Measurements from ENCODE around the gene PDE11A. TPM values are rescaled to one million over a fixed set of nuclear protein-coding genes. Genes with fewer than 3 reads are reported as not detected.

PDE11A gene
- total and polyA plus RNA-seq, 2 of the 13 experiments (the other 11 are each of a cell fraction or from before 2014, with no cell fraction given) = 1.2 to 1.7 TPM

DNA sequence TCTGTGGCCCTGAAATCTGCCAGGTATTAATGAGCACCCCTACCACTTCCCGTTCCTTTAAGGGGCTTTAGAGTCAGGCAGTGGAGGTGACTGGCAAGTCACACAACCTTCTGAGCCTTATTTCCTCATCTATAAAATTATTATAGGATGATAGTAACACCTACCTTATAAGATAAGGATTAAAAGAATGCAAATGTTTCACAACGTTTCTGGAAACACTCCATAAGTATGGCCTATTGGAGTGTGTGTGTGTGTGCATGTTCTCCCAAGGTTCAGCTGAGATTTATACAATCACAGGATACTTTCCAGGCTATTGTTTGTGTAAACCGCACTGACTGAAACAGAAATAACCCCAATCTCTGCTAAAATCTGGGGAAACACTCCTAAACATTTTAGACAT is 176.0 kb downstream of the PDE11A start:
- WGBS (ENCODE audit: low lambda C conversion rate) = 30% methylated on average over 3 of the region's 3 CpGs
- no peak overlapping the region for H3K27ac ChIP-seq (ENCODE audit: extremely low read length, insufficient read depth, low read length)
- FAIRE-seq = no peak
- no peak overlapping the region for H2AFZ ChIP-seq (ENCODE audit: low read length)
- peaks cover 0 to 1% of the 10 kb centered on the region in 2 experiments; a peak in 1 of 5 replicates for H3K27me3 ChIP-seq (ENCODE audit: control insufficient read depth in 1 of 2, insufficient read depth in 2 of 2, low read length in 2 of 2)
- BruUV-seq (replicated peaks) = no TSS peak
- H3K4me2 ChIP-seq (ENCODE audit: low read depth, low read length) = no peak overlapping the region
- H3K36me3 ChIP-seq (replicated peaks in 1 of 2; ENCODE audit: control insufficient read depth in 1 of 2, insufficient read depth in 2 of 2, low read length in 2 of 2) = no peaks in the 10 kb centered on the region
- DNase-seq (ENCODE audit: low spot score) = no peak
- H3K9me3 ChIP-seq (ENCODE audit: low read length) = no peaks in the 10 kb centered on the region
- ChIA-PET CTCF (ENCODE audit: low intra/inter-chr PET ratio, low total read pairs) (no interaction called here), POLR2A (no interaction called here)
- in situ Hi-C loops (cut with HindIII; ENCODE audit: extremely low pct_ligation_motif_present, low pct_unique_long_range_greater_than_20kb) = no loop called here
- no peak for ATAC-seq
- TF ChIP-seq ZNF207 (IDR thresholded peaks at IDR 0.05; ENCODE audit: borderline replicate concordance) (no peak), FOXM1 (CRISPR knock-in tag; IDR thresholded peaks at IDR 0.05) (no peak), ZNF44 (CRISPR knock-in tag; IDR thresholded peaks at IDR 0.05) (no peak), GZF1 (CRISPR knock-in tag; IDR thresholded peaks at IDR 0.05) (no peak), ZNF274 (CRISPR knock-in tag; IDR thresholded peaks at IDR 0.05) (no peak), PITX1 (CRISPR knock-in tag; IDR thresholded peaks at IDR 0.05) (no peak), ZNF124 (CRISPR knock-in tag; IDR thresholded peaks at IDR 0.05) (no peak), BHLHE40 (IDR thresholded peaks at IDR 0.05; ENCODE audit: low read length) (no peak), ZNF160 (CRISPR knock-in tag; IDR thresholded peaks at IDR 0.05) (no peak), IKZF4 (CRISPR knock-in tag; IDR thresholded peaks at IDR 0.05; ENCODE audit: borderline replicate concordance, low read depth, not compliant biosample characterization) (no peak), YY1 (IDR thresholded peaks at IDR 0.05; ENCODE audit: insufficient read depth, insufficient replicate concordance, low read depth, low read length) (no peak), ZNF12 (CRISPR knock-in tag; IDR thresholded peaks at IDR 0.05) (no peak), ZSCAN21 (CRISPR knock-in tag; IDR thresholded peaks at IDR 0.05; ENCODE audit: borderline replicate concordance) (no peak), NFE2L1 (CRISPR knock-in tag; IDR thresholded peaks at IDR 0.05; ENCODE audit: borderline replicate concordance) (no peak), ZNF790 (CRISPR knock-in tag; IDR thresholded peaks at IDR 0.05; ENCODE audit: borderline replicate concordance) (no peak), ZBTB39 (CRISPR knock-in tag; IDR thresholded peaks at IDR 0.05) (no peak)
- TF ChIP-seq, protein P1, sequence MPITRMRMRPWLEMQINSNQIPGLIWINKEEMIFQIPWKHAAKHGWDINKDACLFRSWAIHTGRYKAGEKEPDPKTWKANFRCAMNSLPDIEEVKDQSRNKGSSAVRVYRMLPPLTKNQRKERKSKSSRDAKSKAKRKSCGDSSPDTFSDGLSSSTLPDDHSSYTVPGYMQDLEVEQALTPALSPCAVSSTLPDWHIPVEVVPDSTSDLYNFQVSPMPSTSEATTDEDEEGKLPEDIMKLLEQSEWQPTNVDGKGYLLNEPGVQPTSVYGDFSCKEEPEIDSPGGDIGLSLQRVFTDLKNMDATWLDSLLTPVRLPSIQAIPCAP (CRISPR knock-in tag; IDR thresholded peaks at IDR 0.05; ENCODE audit: low read depth) = no peak
- no peak overlapping the region for H3K9ac ChIP-seq (ENCODE audit: insufficient read depth, low read depth, low read length)
- intact Hi-C loops (cut with micrococcal nuclease; ENCODE audit: unreplicated experiment) = no loop called here
- no peaks in the 10 kb centered on the region for H3K79me2 ChIP-seq (ENCODE audit: insufficient read depth, low read length)
- H4K20me1 ChIP-seq (ENCODE audit: insufficient read depth, low read length) = no peaks in the 10 kb centered on the region
- H3K4me1 ChIP-seq (ENCODE audit: insufficient read depth, low read length) = no peaks in the 10 kb centered on the region
- no peak overlapping the region for H3K4me3 ChIP-seq (replicated peaks in 1 of 3; ENCODE audit: insufficient read depth in 1 of 3, low read depth in 2 of 3, low read length in 3 of 3)
